Adipocyte (in vitro differentiated cells): ENCODE measurements around the gene TMEM213.
A peak's percentile ranks its signal among the peaks of the same experiment; 100 is the strongest.

ENCODE experiments used
- DNase-seq: peaks from one replicate; pipeline ENCODE4 v3.0.0-alpha.2; 2015; ENCODE audit warnings: low read depth
- H3K27me3 ChIP-seq: replicated peaks from 2 replicates; pipeline ENCODE4 v1.7.0; 2013; ENCODE audit warnings: mild to moderate bottlenecking, low read length, moderate library complexity; ENCODE audit not compliant: control insufficient read depth, insufficient read depth
- H3K36me3 ChIP-seq: 2 replicates; pipeline ENCODE4 v1.7.0; 2013; ENCODE audit warnings: low read length, mild to moderate bottlenecking, moderate library complexity; ENCODE audit not compliant: control insufficient read depth, insufficient read depth, severe bottlenecking
- H3K4me1 ChIP-seq: 2 replicates; pipeline ENCODE4 v1.7.0; 2013; ENCODE audit warnings: mild to moderate bottlenecking, low read length, moderate library complexity; ENCODE audit not compliant: control insufficient read depth, insufficient read depth
- H3K4me3 ChIP-seq: 2 replicates; pipeline ENCODE4 v1.7.0; 2013; ENCODE audit warnings: mild to moderate bottlenecking, low read length, moderate library complexity
- H3K9ac ChIP-seq: 2 replicates; pipeline ENCODE4 v1.7.0; 2013; ENCODE audit warnings: mild to moderate bottlenecking, low read length, moderate library complexity
- H3K9me3 ChIP-seq: 2 replicates; pipeline ENCODE4 v1.7.0; 2013; ENCODE audit warnings: mild to moderate bottlenecking, low read length, moderate library complexity; ENCODE audit not compliant: control insufficient read depth

The TMEM213 gene

GRCh38 chr7:138822867-138823535, 25.2 kb downstream of the TMEM213 start:
- no peaks in the 10 kb centered on the region for H3K4me1 ChIP-seq
- H3K27me3 ChIP-seq: no peaks in the 10 kb centered on the region

GRCh38 chr7:138825049-138825721, 27.4 kb downstream of the TMEM213 start:
- Histone ChIP-seq H3K4me1 (no peaks in the 10 kb centered on the region), H3K27me3 (no peaks in the 10 kb centered on the region), H3K9me3 (peaks cover 6% of the 10 kb centered on the region), H3K4me3 (no peak overlapping the region), H3K9ac (no peak overlapping the region), H3K36me3 (no peaks in the 10 kb centered on the region)
- no peak for DNase-seq

More at GRCh38 chr7:138822867-138823535, 25.2 kb downstream of the TMEM213 start:
- Histone ChIP-seq H3K36me3 (no peaks in the 10 kb centered on the region), H3K9me3 (peaks cover 6% of the 10 kb centered on the region), H3K9ac (no peak overlapping the region), H3K4me3 (no peak overlapping the region)
- no peak for DNase-seq

- no peak for DNase-seq
- Histone ChIP-seq H3K9me3 (peaks cover 6% of the 10 kb centered on the region), H3K4me1 (no peaks in the 10 kb centered on the region), H3K36me3 (no peaks in the 10 kb centered on the region), H3K27me3 (no peaks in the 10 kb centered on the region), H3K9ac (no peak overlapping the region), H3K4me3 (no peak overlapping the region)
These were observed 30.5 kb downstream of the TMEM213 start for GRCh38 chr7:138828302-138828701.

- Histone ChIP-seq H3K27me3 (no peaks in the 10 kb centered on the region), H3K9ac (no peak overlapping the region), H3K9me3 (peaks cover 6% of the 10 kb centered on the region), H3K4me3 (no peak overlapping the region), H3K36me3 (no peaks in the 10 kb centered on the region), H3K4me1 (no peaks in the 10 kb centered on the region)
- no peak for DNase-seq
These were observed 31.5 kb downstream of the TMEM213 start for GRCh38 chr7:138829335-138829734.

GRCh38 chr7:138832966-138833365, 35.2 kb downstream of the TMEM213 start:
- H3K9me3 ChIP-seq: no peaks in the 10 kb centered on the region
- H3K4me1 ChIP-seq: no peaks in the 10 kb centered on the region
- H3K9ac ChIP-seq: no peak overlapping the region
- H3K27me3 ChIP-seq: no peaks in the 10 kb centered on the region
- DNase-seq: no peak
- no peak overlapping the region for H3K4me3 ChIP-seq
- H3K36me3 ChIP-seq: no peaks in the 10 kb centered on the region

- Histone ChIP-seq H3K4me3 (no peak overlapping the region), H3K27me3 (no peaks in the 10 kb centered on the region), H3K9ac (no peak overlapping the region), H3K9me3 (no peaks in the 10 kb centered on the region), H3K36me3 (no peaks in the 10 kb centered on the region), H3K4me1 (no peaks in the 10 kb centered on the region)
- no peak for DNase-seq
These were observed 35.8 kb downstream of the TMEM213 start for GRCh38 chr7:138833596-138833995.

GRCh38 chr7:138834583-138834982, 36.8 kb downstream of the TMEM213 start:
- H3K4me3 ChIP-seq: no peak overlapping the region
- H3K9ac ChIP-seq: no peak overlapping the region
- H3K36me3 ChIP-seq: no peaks in the 10 kb centered on the region
- H3K9me3 ChIP-seq: no peaks in the 10 kb centered on the region
- DNase-seq: no peak
- H3K27me3 ChIP-seq: no peaks in the 10 kb centered on the region
- no peaks in the 10 kb centered on the region for H3K4me1 ChIP-seq

- Histone ChIP-seq H3K4me3 (no peak overlapping the region), H3K9ac (no peak overlapping the region), H3K36me3 (no peaks in the 10 kb centered on the region), H3K27me3 (no peaks in the 10 kb centered on the region), H3K9me3 (no peaks in the 10 kb centered on the region), H3K4me1 (no peaks in the 10 kb centered on the region)
- no peak for DNase-seq
These were observed 37.3 kb downstream of the TMEM213 start for GRCh38 chr7:138835087-138835486.

GRCh38 chr7:138837627-138838026, 39.8 kb downstream of the TMEM213 start:
- H3K9ac ChIP-seq: no peak overlapping the region
- H3K36me3 ChIP-seq: no peaks in the 10 kb centered on the region
- no peaks in the 10 kb centered on the region for H3K27me3 ChIP-seq
- DNase-seq: no peak
- H3K4me1 ChIP-seq: no peaks in the 10 kb centered on the region
- H3K4me3 ChIP-seq: no peak overlapping the region
- H3K9me3 ChIP-seq: no peaks in the 10 kb centered on the region

GRCh38 chr7:138838166-138838565, 40.4 kb downstream of the TMEM213 start:
- Histone ChIP-seq H3K27me3 (no peaks in the 10 kb centered on the region), H3K4me3 (no peak overlapping the region), H3K9me3 (no peaks in the 10 kb centered on the region), H3K36me3 (no peaks in the 10 kb centered on the region), H3K4me1 (no peaks in the 10 kb centered on the region), H3K9ac (no peak overlapping the region)
- DNase-seq: no peak

- H3K4me1 ChIP-seq: no peaks in the 10 kb centered on the region
- H3K27me3 ChIP-seq: no peaks in the 10 kb centered on the region
- peak; percentile 51 for DNase-seq
- no peaks in the 10 kb centered on the region for H3K9me3 ChIP-seq
- no peaks in the 10 kb centered on the region for H3K36me3 ChIP-seq
- H3K4me3 ChIP-seq: no peak overlapping the region
- no peak overlapping the region for H3K9ac ChIP-seq
These were observed 44.3 kb downstream of the TMEM213 start for GRCh38 chr7:138842111-138842510.
